Measurements from ENCODE around the gene SIPA1L2.

- TF ChIP-seq CTCF (IDR thresholded peaks at IDR 0.05 in 8 of 11, conservative IDR thresholded peaks at IDR 0.05 in 3 of 11): no peak
- no peak for TF ChIP-seq POLR2AphosphoS5 (IDR thresholded peaks at IDR 0.05)
Observed at GRCh38 chr1:232585486-232585885, 44.4 kb downstream of the SIPA1L2 start.

Data from spleen (tissue), 7 donors.